Adrenal gland (tissue), 5 donors: ENCODE measurements around the gene SCARF2.

Source experiments
- POLR2A ChIP-seq, 2 donors: fragments of 450-650 bp; IDR thresholded peaks; one replicate each; pipeline ENCODE4 v1.6.1; 2017; ENCODE audit warnings: antibody characterized with exemption in 2 of 2, mild to moderate bottlenecking in 2 of 2, moderate library complexity in 1 of 2
- TF ChIP-seq, protein P1 (sequence below), 6 experiments: fragments of 450-650 bp in 4 of 6; fragments of 200-600 bp in 2 of 6; sonication (generic) in 1 of 6; IDR thresholded peaks; 1 replicate in 5 of 6; 2 replicates in 1 of 6; pipeline versions ENCODE4 v1.5.1 to v1.8.0; 2016 to 2021; ENCODE audit warnings: antibody characterized with exemption in 6 of 6, mild to moderate bottlenecking in 2 of 6, moderate library complexity in 1 of 6
- donor health status: DM: no; HTN: no; CAD: no.

DNA sequence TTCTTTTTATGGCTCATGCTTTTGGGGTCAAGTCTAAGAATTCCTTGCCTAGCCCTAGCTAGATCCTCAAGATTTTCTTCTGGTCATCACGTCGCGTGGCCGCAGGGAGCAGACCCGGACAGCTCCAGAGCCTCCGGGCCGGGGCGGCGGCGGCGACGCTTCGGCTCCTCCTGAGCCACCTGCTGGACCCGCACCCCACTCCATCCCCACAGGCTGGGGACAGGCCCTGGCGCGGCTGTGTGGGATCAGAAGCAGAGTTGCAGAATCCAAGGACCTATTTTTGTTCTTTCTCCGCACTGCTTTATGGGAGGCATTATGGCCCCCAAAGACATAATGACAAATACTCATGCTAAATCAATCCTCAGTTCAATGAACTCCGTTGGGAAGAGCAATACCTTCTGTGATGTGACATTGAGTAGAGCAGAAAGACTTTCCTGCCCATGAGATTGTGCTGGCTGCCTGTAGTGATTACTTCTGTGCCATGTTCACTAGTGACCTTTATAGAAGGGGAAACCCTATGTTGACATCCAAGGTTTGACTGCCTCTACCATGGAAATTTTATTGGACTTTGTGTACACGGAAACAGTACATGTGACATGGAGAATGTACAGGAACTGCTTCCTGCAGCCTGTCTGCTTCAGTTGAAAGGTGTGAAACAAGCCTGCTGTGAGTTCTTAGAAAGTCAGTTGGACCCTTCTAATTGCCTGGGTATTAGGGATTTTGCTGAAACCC lies 12.4 kb upstream of the SCARF2 start:
- TF ChIP-seq, protein P1, sequence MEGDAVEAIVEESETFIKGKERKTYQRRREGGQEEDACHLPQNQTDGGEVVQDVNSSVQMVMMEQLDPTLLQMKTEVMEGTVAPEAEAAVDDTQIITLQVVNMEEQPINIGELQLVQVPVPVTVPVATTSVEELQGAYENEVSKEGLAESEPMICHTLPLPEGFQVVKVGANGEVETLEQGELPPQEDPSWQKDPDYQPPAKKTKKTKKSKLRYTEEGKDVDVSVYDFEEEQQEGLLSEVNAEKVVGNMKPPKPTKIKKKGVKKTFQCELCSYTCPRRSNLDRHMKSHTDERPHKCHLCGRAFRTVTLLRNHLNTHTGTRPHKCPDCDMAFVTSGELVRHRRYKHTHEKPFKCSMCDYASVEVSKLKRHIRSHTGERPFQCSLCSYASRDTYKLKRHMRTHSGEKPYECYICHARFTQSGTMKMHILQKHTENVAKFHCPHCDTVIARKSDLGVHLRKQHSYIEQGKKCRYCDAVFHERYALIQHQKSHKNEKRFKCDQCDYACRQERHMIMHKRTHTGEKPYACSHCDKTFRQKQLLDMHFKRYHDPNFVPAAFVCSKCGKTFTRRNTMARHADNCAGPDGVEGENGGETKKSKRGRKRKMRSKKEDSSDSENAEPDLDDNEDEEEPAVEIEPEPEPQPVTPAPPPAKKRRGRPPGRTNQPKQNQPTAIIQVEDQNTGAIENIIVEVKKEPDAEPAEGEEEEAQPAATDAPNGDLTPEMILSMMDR (IDR thresholded peaks at IDR 0.05) = no peak
- no peak for TF ChIP-seq POLR2A (IDR thresholded peaks at IDR 0.05)
